Stimulated activated CD4-positive, alpha-beta T cell treated with anti-CD3 and anti-CD28 coated beads, TNF-alpha, amount 100 ng/mL, for 24 hours (primary cell): ENCODE measurements around the gene OR4D1.
"Not testable (repeated sequence)": the region's sequence is repeated elsewhere in the genome, so short reads cannot be mapped to it uniquely, and the experiment has no call there.

Experiments
- DNase-seq, 3 experiments: peaks; one replicate each; pipeline ENCODE4 v3.0.0-alpha.2; 2020; ENCODE audit warnings: low read depth in 3 of 3

OR4D1 gene

GRCh38 chr17:58147930-58148434 is at the start of gene OR4D1:
Gene OR4D1, plus strand, starts transcription at chr17:58148384. Its CDS starts 6,770 bp downstream, at chr17:58155154.
- no peak for DNase-seq

- no peak for DNase-seq
Measured at GRCh38 chr17:58100506-58100905, 47.7 kb upstream of the OR4D1 start.

GRCh38 chr17:58101898-58102297 is 46.3 kb upstream of the OR4D1 start:
- DNase-seq, result not testable (repeated sequence)

- DNase-seq, result no peak
Measured at GRCh38 chr17:58105093-58105492, 43.1 kb upstream of the OR4D1 start.

GRCh38 chr17:58107306-58107705 is 40.9 kb upstream of the OR4D1 start:
- DNase-seq, result no peak

GRCh38 chr17:58109197-58109596 is 39.0 kb upstream of the OR4D1 start:
- DNase-seq, result no peak

GRCh38 chr17:58110012-58110411 is 38.2 kb upstream of the OR4D1 start:
- DNase-seq, result no peak

GRCh38 chr17:58111676-58112075 is 36.5 kb upstream of the OR4D1 start:
- no peak for DNase-seq

GRCh38 chr17:58112970-58113631 is 35.1 kb upstream of the OR4D1 start:
- DNase-seq, result peak; percentile 74 to 83 (median 81)

- DNase-seq, result no peak
Measured at GRCh38 chr17:58113947-58114346, 34.2 kb upstream of the OR4D1 start.

GRCh38 chr17:58117382-58117781 is 30.8 kb upstream of the OR4D1 start:
- no peak for DNase-seq

- no peak for DNase-seq
Measured at GRCh38 chr17:58119491-58119890, 28.7 kb upstream of the OR4D1 start.

GRCh38 chr17:58120195-58120822 is 27.9 kb upstream of the OR4D1 start:
- peak in 2 of 3 experiments; percentile 9 to 13 for DNase-seq

- peak in 1 of 3 experiments; percentile 11 for DNase-seq
Measured at GRCh38 chr17:58121925-58122324, 26.3 kb upstream of the OR4D1 start.

GRCh38 chr17:58127846-58128245 is 20.3 kb upstream of the OR4D1 start:
- DNase-seq, result no peak

GRCh38 chr17:58132697-58133096 is 15.5 kb upstream of the OR4D1 start:
- DNase-seq, result not testable (repeated sequence)

- no peak for DNase-seq
Measured at GRCh38 chr17:58136669-58137279, 11.4 kb upstream of the OR4D1 start.

- DNase-seq, result no peak
Measured at GRCh38 chr17:58141505-58141904, 6.7 kb upstream of the OR4D1 start.

- DNase-seq, result not testable (repeated sequence)
Measured at GRCh38 chr17:58143335-58143734, 4.8 kb upstream of the OR4D1 start.

- DNase-seq, result no peak
Measured at GRCh38 chr17:58144801-58145200, 3.4 kb upstream of the OR4D1 start.

- no peak for DNase-seq
Measured at GRCh38 chr17:58148609-58149008, 425 bp downstream of the OR4D1 start.

GRCh38 chr17:58150394-58150793 is 2.2 kb downstream of the OR4D1 start:
- DNase-seq, result no peak

- peak in 2 of 3 experiments; percentile 15 to 26 for DNase-seq
Measured at GRCh38 chr17:58153046-58153445, 4.9 kb downstream of the OR4D1 start.
